Peyer's patch (tissue), 4 donors: ENCODE results near the gene HSPA4.

Experiments
- CTCF ChIP-seq, 6 experiments: fragments of 450-650 bp in 4 of 6; fragments of 200-600 bp in 2 of 6; sonication (generic) in 1 of 6; IDR thresholded peaks; one replicate each; pipeline ENCODE4 v1.5.1; 2017 to 2019; ENCODE audit warnings: antibody characterized with exemption in 6 of 6, mild to moderate bottlenecking in 3 of 6, moderate library complexity in 1 of 6
- POLR2A ChIP-seq, 2 donors: fragments of 450-650 bp; IDR thresholded peaks; one replicate each; pipeline ENCODE4 v1.5.1; 2017; ENCODE audit warnings: antibody characterized with exemption in 2 of 2, mild to moderate bottlenecking in 2 of 2, moderate library complexity in 2 of 2

- no peak for TF ChIP-seq CTCF (IDR thresholded peaks at IDR 0.05)
- no peak for TF ChIP-seq POLR2A (IDR thresholded peaks at IDR 0.05)
Measured at GRCh38 chr5:133110709-133111108, 58.9 kb downstream of the HSPA4 start.
